WTC11 (cell line): ENCODE measurements around the gene RMRP. TPM values are rescaled to one million over a fixed set of nuclear protein-coding genes. Genes with fewer than 3 reads are reported as not detected.

ENCODE experiments used
- ATAC-seq: fragments of 200-7000 bp; cut with Tn5 transposase; 2 replicates; pipeline ENCODE4 v1.10.0; 2021; ENCODE audit warnings: mild to moderate bottlenecking, moderate library complexity
- CTCF ChIA-PET: fragments of 300-600 bp; sonication (Branson Sonifier 250); formaldehyde crosslinking; loops from one replicate; lab custom pipeline; 2021; ENCODE audit warnings: antibody characterized with exemption; lab: Charles Lee
- POLR2A ChIA-PET: fragments of 350-600 bp; sonication (Branson Sonifier 250); formaldehyde crosslinking; loops from one replicate; lab custom pipeline; 2021; ENCODE audit warnings: antibody characterized with exemption; lab: Charles Lee
- DNase-seq: peaks from one replicate; pipeline ENCODE4 v3.0.0; 2021; ENCODE audit warnings: low spot score
- H3K27ac Mint-ChIP-seq: 2 replicates; pipeline ENCODE4 v1.8.0; 2021; ENCODE audit warnings: mixed read lengths
- H3K27me3 Mint-ChIP-seq: 2 replicates; pipeline ENCODE4 v1.8.0; 2021; ENCODE audit warnings: low read depth, mild to moderate bottlenecking, moderate library complexity, mixed read lengths
- H3K36me3 Mint-ChIP-seq: 2 replicates; pipeline ENCODE4 v1.8.0; 2021; ENCODE audit warnings: mixed read lengths
- H3K4me1 Mint-ChIP-seq: 2 replicates; pipeline ENCODE4 v1.8.0; 2022; ENCODE audit warnings: mixed read lengths
- H3K4me3 Mint-ChIP-seq: 2 replicates; pipeline ENCODE4 v1.8.0; 2021; ENCODE audit warnings: mild to moderate bottlenecking, moderate library complexity, mixed read lengths
- H3K9me3 Mint-ChIP-seq: 2 replicates; pipeline ENCODE4 v1.8.0; 2021; ENCODE audit warnings: mixed read lengths
- ATF1 ChIP-seq: sonication (generic); formaldehyde crosslinking; IDR thresholded peaks from 2 replicates; pipeline ENCODE4 v1.8.1; 2023; ENCODE audit warnings: mild to moderate bottlenecking, moderate library complexity, missing genetic modification reagents
- CREM ChIP-seq: sonication (generic); formaldehyde crosslinking; IDR thresholded peaks from 2 replicates; pipeline ENCODE4 v1.8.1; 2022; ENCODE audit warnings: mild to moderate bottlenecking, missing genetic modification reagents, moderate library complexity
- E2F4 ChIP-seq: sonication (generic); formaldehyde crosslinking; IDR thresholded peaks from 2 replicates; pipeline ENCODE4 v1.8.1; 2022; ENCODE audit warnings: low read depth, mild to moderate bottlenecking, moderate library complexity, missing genetic modification reagents, borderline replicate concordance
- ELF4 ChIP-seq: sonication (generic); formaldehyde crosslinking; IDR thresholded peaks from 2 replicates; pipeline ENCODE4 v1.8.1; 2022; ENCODE audit warnings: low read depth, mild to moderate bottlenecking, moderate library complexity, missing genetic modification reagents
- ESRRA ChIP-seq: sonication (generic); formaldehyde crosslinking; IDR thresholded peaks from 2 replicates; pipeline ENCODE4 v1.8.1; 2022; ENCODE audit warnings: mild to moderate bottlenecking, missing genetic modification reagents, borderline replicate concordance
- ETV6 ChIP-seq: sonication (generic); formaldehyde crosslinking; IDR thresholded peaks from 2 replicates; pipeline ENCODE4 v1.8.1; 2022; ENCODE audit warnings: mild to moderate bottlenecking, missing genetic modification reagents
- JAZF1 ChIP-seq: fragments of 250-450 bp; sonication (Bioruptor Pico); IDR thresholded peaks from 2 replicates; pipeline ENCODE4 v1.9.0; 2021; ENCODE audit warnings: moderate library complexity, mild to moderate bottlenecking, inconsistent platforms
- JUN ChIP-seq: sonication (generic); formaldehyde crosslinking; IDR thresholded peaks from 2 replicates; pipeline ENCODE4 v1.8.0; 2023; ENCODE audit warnings: mild to moderate bottlenecking, missing genetic modification reagents
- NR1H2 ChIP-seq: sonication (generic); formaldehyde crosslinking; IDR thresholded peaks from 2 replicates; pipeline ENCODE4 v1.9.0; 2021; ENCODE audit warnings: mild to moderate bottlenecking, moderate library complexity, missing genetic modification reagents
- PRRX2 ChIP-seq: fragments of 250-450 bp; sonication (Bioruptor Pico); IDR thresholded peaks from 2 replicates; pipeline ENCODE4 v1.8.0; 2021; ENCODE audit warnings: mild to moderate bottlenecking
- SMAD3 ChIP-seq: sonication (generic); formaldehyde crosslinking; IDR thresholded peaks from 2 replicates; pipeline ENCODE4 v1.8.0; 2022; ENCODE audit warnings: missing genetic modification reagents, mild to moderate bottlenecking, borderline replicate concordance
- SMAD4 ChIP-seq: sonication (generic); formaldehyde crosslinking; IDR thresholded peaks from 2 replicates; pipeline ENCODE4 v1.8.0; 2022; ENCODE audit warnings: mild to moderate bottlenecking, missing genetic modification reagents
- ZBTB21 ChIP-seq: sonication (generic); formaldehyde crosslinking; IDR thresholded peaks from 2 replicates; pipeline ENCODE4 v1.8.1; 2023; ENCODE audit warnings: mild to moderate bottlenecking, missing genetic modification reagents, borderline replicate concordance
- ZNF281 ChIP-seq: sonication (generic); formaldehyde crosslinking; IDR thresholded peaks from 2 replicates; pipeline ENCODE4 v1.8.0; 2023; ENCODE audit warnings: mild to moderate bottlenecking, missing genetic modification reagents
- ZNF423 ChIP-seq: fragments of 250-450 bp; sonication (Bioruptor Pico); IDR thresholded peaks from 2 replicates; pipeline ENCODE4 v2.1.2; 2022; ENCODE audit warnings: mild to moderate bottlenecking, moderate library complexity
- total RNA-seq: library from RNA; stranded (reverse); gene quantifications from 3 replicates; pipeline ENCODE4 v1.2.3, GENCODE V29; 2021
- TF ChIP-seq, protein P1 (sequence below): sonication (generic); formaldehyde crosslinking; IDR thresholded peaks from 2 replicates; pipeline ENCODE4 v1.8.0; 2022; ENCODE audit warnings: mild to moderate bottlenecking, missing genetic modification reagents
- TF ChIP-seq, protein P2 (sequence below): sonication (generic); formaldehyde crosslinking; IDR thresholded peaks from 2 replicates; pipeline ENCODE4 v1.8.1; 2023; ENCODE audit warnings: mild to moderate bottlenecking, missing genetic modification reagents, moderate library complexity
- TF ChIP-seq, protein P3 (sequence below): sonication (generic); formaldehyde crosslinking; IDR thresholded peaks from 2 replicates; pipeline ENCODE4 v1.8.1; 2022; ENCODE audit warnings: low read depth, missing genetic modification reagents, borderline replicate concordance

Gene RMRP
- total RNA-seq, 1 experiment from 2014 or later: 25,958 TPM

DNA sequence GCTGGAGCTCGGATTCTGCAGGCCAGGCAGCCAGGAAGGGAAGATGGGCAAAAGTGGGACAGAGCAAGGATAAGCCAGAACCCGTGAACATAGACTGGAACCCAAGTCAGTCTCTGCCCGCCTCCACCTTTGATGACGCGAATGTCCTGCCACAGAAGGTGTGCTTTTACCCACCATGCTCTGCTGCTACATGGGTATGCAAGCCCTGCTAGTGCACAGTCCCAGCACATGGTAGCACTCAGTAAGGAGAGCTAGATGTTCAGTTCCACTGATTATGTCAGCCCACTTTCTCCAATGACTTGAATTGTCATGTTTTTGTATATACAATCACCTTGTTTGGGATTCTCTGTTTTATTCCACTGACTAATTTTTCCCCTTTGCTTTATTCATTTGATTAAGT, 28.2 kb downstream of the RMRP start:
- TF ChIP-seq PRRX2 (CRISPR knock-in tag): no peak
- TF ChIP-seq, protein P1, sequence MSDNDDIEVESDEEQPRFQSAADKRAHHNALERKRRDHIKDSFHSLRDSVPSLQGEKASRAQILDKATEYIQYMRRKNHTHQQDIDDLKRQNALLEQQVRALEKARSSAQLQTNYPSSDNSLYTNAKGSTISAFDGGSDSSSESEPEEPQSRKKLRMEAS (CRISPR knock-in tag): no peak
- TF ChIP-seq, all 79 proteins: peak for 0
- DNase-seq (no peak), ATAC-seq (no peak)
- H3K9me3 Mint-ChIP-seq: no peaks in the 10 kb centered on the region
- H3K4me1 Mint-ChIP-seq: no peaks in the 10 kb centered on the region
- ChIA-PET CTCF (interaction anchor here (1.3 to 5.3 kb wide), 6 partner anchors 13 to 30 kb away, joined by 3 to 17 read pairs (median 8); no protein-coding TSS in a partner anchor), POLR2A (no interaction called here)
- H3K4me3 Mint-ChIP-seq: no peak overlapping the region
- H3K27ac Mint-ChIP-seq: no peak overlapping the region
- H3K36me3 Mint-ChIP-seq: no peaks in the 10 kb centered on the region
- peaks cover 4% of the 10 kb centered on the region for H3K27me3 Mint-ChIP-seq

DNA sequence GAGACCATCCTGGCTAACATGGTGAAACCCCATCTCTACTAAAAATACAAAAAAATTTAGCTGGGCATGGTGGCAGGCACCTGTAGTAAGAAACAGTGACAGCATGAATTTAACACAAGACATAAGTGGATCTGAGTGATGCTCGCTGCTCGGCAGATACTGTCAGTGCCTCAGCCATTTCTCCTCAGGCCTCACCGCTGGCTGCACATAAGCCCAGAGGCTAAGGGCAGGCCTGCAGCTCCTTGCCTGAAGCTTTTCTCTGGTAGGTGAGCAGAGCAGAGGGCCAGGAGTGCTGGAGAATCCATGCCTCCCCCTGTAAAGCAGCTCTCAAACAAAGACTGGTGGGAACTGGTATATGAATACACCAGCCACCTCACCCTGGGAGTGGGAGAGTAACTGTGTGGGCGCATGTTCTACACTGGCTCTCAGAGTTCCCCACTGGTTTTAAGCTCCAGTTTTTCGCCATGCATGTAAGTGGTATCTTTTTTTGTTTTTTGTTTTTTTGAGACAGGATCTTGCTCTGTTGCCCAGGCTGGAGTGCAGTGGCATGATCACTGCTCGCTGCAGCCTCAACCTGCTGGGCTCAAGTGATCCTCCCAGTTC, 29.3 kb downstream of the RMRP start:
- H3K27me3 Mint-ChIP-seq: peaks cover 4% of the 10 kb centered on the region
- ChIA-PET POLR2A (interaction anchor here (0.5 kb wide), 1 partner anchor 19 kb away, joined by 3 read pairs; no protein-coding TSS in a partner anchor), CTCF (interaction anchor here (0.7 to 5.3 kb wide), 10 partner anchors 11 to 163 kb away, joined by 3 to 17 read pairs (median 4); partner anchors contain the start of gene NPR2)
- DNase-seq: no peak
- TF ChIP-seq SMAD3 (CRISPR knock-in tag) (no peak), ZNF281 (CRISPR knock-in tag) (no peak), ESRRA (CRISPR knock-in tag) (no peak), E2F4 (CRISPR knock-in tag) (no peak), ZBTB21 (no peak)
- H3K4me3 Mint-ChIP-seq: no peak overlapping the region
- H3K4me1 Mint-ChIP-seq: no peaks in the 10 kb centered on the region
- ATAC-seq: no peak
- H3K27ac Mint-ChIP-seq: no peak overlapping the region
- H3K36me3 Mint-ChIP-seq: no peaks in the 10 kb centered on the region
- no peaks in the 10 kb centered on the region for H3K9me3 Mint-ChIP-seq

GRCh38 chr9:35627575-35627974, 30.2 kb downstream of the RMRP start:
- H3K27me3 Mint-ChIP-seq: peaks cover 4% of the 10 kb centered on the region
- no peak for DNase-seq
- TF ChIP-seq ZNF281 (CRISPR knock-in tag) (no peak), NR1H2 (no peak)
- TF ChIP-seq, all 79 proteins: peak for 0
- Mint-ChIP-seq H3K4me3 (no peak overlapping the region), H3K27ac (no peak overlapping the region), H3K36me3 (no peaks in the 10 kb centered on the region), H3K4me1 (no peaks in the 10 kb centered on the region), H3K9me3 (no peaks in the 10 kb centered on the region)
- CTCF ChIA-PET: interaction anchor here (1.0 to 2.2 kb wide), 3 partner anchors 16 to 109 kb away, joined by 3 to 6 read pairs (median 3); no protein-coding TSS in a partner anchor
- ATAC-seq: no peak
- POLR2A ChIA-PET: no interaction called here

- Mint-ChIP-seq H3K4me1 (peaks cover 9% of the 10 kb centered on the region), H3K9me3 (no peaks in the 10 kb centered on the region), H3K36me3 (no peaks in the 10 kb centered on the region), H3K27me3 (peaks cover 47% of the 10 kb centered on the region), H3K4me3 (no peak overlapping the region), H3K27ac (no peak overlapping the region)
- DNase-seq (no peak), ATAC-seq (no peak)
- ChIA-PET POLR2A (no interaction called here), CTCF (interaction anchor here (1.2 to 2.0 kb wide), 3 partner anchors 9 to 26 kb away, joined by 4 to 13 read pairs (median 6); no protein-coding TSS in a partner anchor)
- TF ChIP-seq, protein P2, sequence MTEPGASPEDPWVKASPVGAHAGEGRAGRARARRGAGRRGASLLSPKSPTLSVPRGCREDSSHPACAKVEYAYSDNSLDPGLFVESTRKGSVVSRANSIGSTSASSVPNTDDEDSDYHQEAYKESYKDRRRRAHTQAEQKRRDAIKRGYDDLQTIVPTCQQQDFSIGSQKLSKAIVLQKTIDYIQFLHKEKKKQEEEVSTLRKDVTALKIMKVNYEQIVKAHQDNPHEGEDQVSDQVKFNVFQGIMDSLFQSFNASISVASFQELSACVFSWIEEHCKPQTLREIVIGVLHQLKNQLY (CRISPR knock-in tag): no peak
- no peak for TF ChIP-seq ZNF423 (CRISPR knock-in tag)
- TF ChIP-seq, protein P3, sequence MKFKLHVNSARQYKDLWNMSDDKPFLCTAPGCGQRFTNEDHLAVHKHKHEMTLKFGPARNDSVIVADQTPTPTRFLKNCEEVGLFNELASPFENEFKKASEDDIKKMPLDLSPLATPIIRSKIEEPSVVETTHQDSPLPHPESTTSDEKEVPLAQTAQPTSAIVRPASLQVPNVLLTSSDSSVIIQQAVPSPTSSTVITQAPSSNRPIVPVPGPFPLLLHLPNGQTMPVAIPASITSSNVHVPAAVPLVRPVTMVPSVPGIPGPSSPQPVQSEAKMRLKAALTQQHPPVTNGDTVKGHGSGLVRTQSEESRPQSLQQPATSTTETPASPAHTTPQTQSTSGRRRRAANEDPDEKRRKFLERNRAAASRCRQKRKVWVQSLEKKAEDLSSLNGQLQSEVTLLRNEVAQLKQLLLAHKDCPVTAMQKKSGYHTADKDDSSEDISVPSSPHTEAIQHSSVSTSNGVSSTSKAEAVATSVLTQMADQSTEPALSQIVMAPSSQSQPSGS (CRISPR knock-in tag): no peak
- TF ChIP-seq ETV6 (CRISPR knock-in tag): no peak
- no peak for TF ChIP-seq JAZF1 (CRISPR knock-in tag)
- TF ChIP-seq NR1H2: no peak
- TF ChIP-seq SMAD4 (CRISPR knock-in tag): no peak
- no peak for TF ChIP-seq ESRRA (CRISPR knock-in tag)
- no peak for TF ChIP-seq ATF1 (CRISPR knock-in tag)
- no peak for TF ChIP-seq SMAD3 (CRISPR knock-in tag)
- TF ChIP-seq ELF4 (CRISPR knock-in tag): no peak
- TF ChIP-seq CREM (CRISPR knock-in tag): no peak
- no peak for TF ChIP-seq JUN (CRISPR knock-in tag)
These were observed 38.0 kb downstream of the RMRP start for GRCh38 chr9:35619800-35620158.
